ENCODE data around the gene LAMA2.

GRCh38 chr6:129099696-129100095 lies 216.8 kb downstream of the LAMA2 start:
- TF ChIP-seq, protein P1, sequence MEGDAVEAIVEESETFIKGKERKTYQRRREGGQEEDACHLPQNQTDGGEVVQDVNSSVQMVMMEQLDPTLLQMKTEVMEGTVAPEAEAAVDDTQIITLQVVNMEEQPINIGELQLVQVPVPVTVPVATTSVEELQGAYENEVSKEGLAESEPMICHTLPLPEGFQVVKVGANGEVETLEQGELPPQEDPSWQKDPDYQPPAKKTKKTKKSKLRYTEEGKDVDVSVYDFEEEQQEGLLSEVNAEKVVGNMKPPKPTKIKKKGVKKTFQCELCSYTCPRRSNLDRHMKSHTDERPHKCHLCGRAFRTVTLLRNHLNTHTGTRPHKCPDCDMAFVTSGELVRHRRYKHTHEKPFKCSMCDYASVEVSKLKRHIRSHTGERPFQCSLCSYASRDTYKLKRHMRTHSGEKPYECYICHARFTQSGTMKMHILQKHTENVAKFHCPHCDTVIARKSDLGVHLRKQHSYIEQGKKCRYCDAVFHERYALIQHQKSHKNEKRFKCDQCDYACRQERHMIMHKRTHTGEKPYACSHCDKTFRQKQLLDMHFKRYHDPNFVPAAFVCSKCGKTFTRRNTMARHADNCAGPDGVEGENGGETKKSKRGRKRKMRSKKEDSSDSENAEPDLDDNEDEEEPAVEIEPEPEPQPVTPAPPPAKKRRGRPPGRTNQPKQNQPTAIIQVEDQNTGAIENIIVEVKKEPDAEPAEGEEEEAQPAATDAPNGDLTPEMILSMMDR (IDR thresholded peaks at IDR 0.05; ENCODE audit: low read length): no peak
- TF ChIP-seq EZH2 (optimal IDR thresholded peaks at IDR 0.05; ENCODE audit: low read depth, low read length): no peak
